ENCODE results near the gene MKS1. TPM values are rescaled to one million over a fixed set of nuclear protein-coding genes. Genes with fewer than 3 reads are reported as not detected.

MKS1 gene
- total RNA-seq, 4 donors from 2014 or later: 2.2 to 6.7 (median 2.8) TPM

GRCh38 chr17:58215685-58216084, 3.4 kb downstream of the MKS1 start:
- H3K4me1 ChIP-seq: peaks cover 7 to 9% of the 10 kb centered on the region in 2 donors
- intact Hi-C loops (cut with DNase I; ENCODE audit: low total_unique reads) (loop anchor here (5.0 kb wide), 1 partner anchor 137 kb away; the partner anchor contains the start of gene SUPT4H1), in situ Hi-C loops (cut with MboI; ENCODE audit: low sequenced_read_pairs in 4 of 4) (no loop called here)
- H3K27me3 ChIP-seq: no peaks in the 10 kb centered on the region
- DNase-seq (no peak), ATAC-seq (no peak)
- TF ChIP-seq POLR2A (IDR thresholded peaks at IDR 0.05) (no peak), CTCF (IDR thresholded peaks at IDR 0.05 in 4 of 5, conservative IDR thresholded peaks at IDR 0.05 in 1 of 5) (no peak)
- H3K27ac ChIP-seq: no peak overlapping the region
- no peak overlapping the region for H3K4me3 ChIP-seq
- no peaks in the 10 kb centered on the region for H3K9me3 ChIP-seq
- H3K36me3 ChIP-seq: peaks cover 0 to 54% of the 10 kb centered on the region in 2 donors

- DNase-seq: no peak
- TF ChIP-seq POLR2A (IDR thresholded peaks at IDR 0.05) (no peak), CTCF (IDR thresholded peaks at IDR 0.05 in 4 of 5, conservative IDR thresholded peaks at IDR 0.05 in 1 of 5) (no peak)
- H3K27ac ChIP-seq: no peak overlapping the region
- no peaks in the 10 kb centered on the region for H3K9me3 ChIP-seq
- in situ Hi-C loops (cut with MboI; ENCODE audit: low sequenced_read_pairs in 4 of 4) (no loop called here), intact Hi-C loops (cut with DNase I; ENCODE audit: low total_unique reads) (no loop called here)
- peaks cover 0 to 92% of the 10 kb centered on the region in 2 donors for H3K36me3 ChIP-seq
- H3K27me3 ChIP-seq: no peaks in the 10 kb centered on the region
- H3K4me3 ChIP-seq: no peak overlapping the region
- ATAC-seq: no peak
- H3K4me1 ChIP-seq: no peaks in the 10 kb centered on the region
Observed at GRCh38 chr17:58210922-58211321, 8.1 kb downstream of the MKS1 start.

- in situ Hi-C loops (cut with MboI; ENCODE audit: low sequenced_read_pairs in 4 of 4) (loop anchor here in 1 of 4 donors (10.0 kb wide), 1 partner anchor 56 kb away; no protein-coding TSS in a partner anchor), intact Hi-C loops (cut with DNase I; ENCODE audit: low total_unique reads) (no loop called here)
- DNase-seq: no peak
- no peak overlapping the region for H3K4me3 ChIP-seq
- no peaks in the 10 kb centered on the region for H3K9me3 ChIP-seq
- no peaks in the 10 kb centered on the region for H3K4me1 ChIP-seq
- H3K27ac ChIP-seq: no peak overlapping the region
- H3K27me3 ChIP-seq: no peaks in the 10 kb centered on the region
- no peak for ATAC-seq
- peaks cover 0 to 74% of the 10 kb centered on the region in 2 donors for H3K36me3 ChIP-seq
- TF ChIP-seq CTCF (IDR thresholded peaks at IDR 0.05 in 4 of 5, conservative IDR thresholded peaks at IDR 0.05 in 1 of 5): no peak
Observed at GRCh38 chr17:58208344-58208743, 10.7 kb downstream of the MKS1 start.

GRCh38 chr17:58207451-58207850, 11.6 kb downstream of the MKS1 start:
- Histone ChIP-seq H3K27ac (no peak overlapping the region), H3K4me3 (no peak overlapping the region), H3K36me3 (peaks cover 0 to 65% of the 10 kb centered on the region in 2 donors), H3K4me1 (no peaks in the 10 kb centered on the region), H3K27me3 (no peaks in the 10 kb centered on the region), H3K9me3 (no peaks in the 10 kb centered on the region)
- no peak for DNase-seq
- intact Hi-C loops (cut with DNase I; ENCODE audit: low total_unique reads) (no loop called here), in situ Hi-C loops (cut with MboI; ENCODE audit: low sequenced_read_pairs in 4 of 4) (loop anchor here in 1 of 4 donors (10.0 kb wide), 1 partner anchor 57 kb away; no protein-coding TSS in a partner anchor)
- ATAC-seq: no peak
- TF ChIP-seq POLR2A (IDR thresholded peaks at IDR 0.05): no peak
- TF ChIP-seq CTCF (IDR thresholded peaks at IDR 0.05 in 4 of 5, conservative IDR thresholded peaks at IDR 0.05 in 1 of 5): no peak

- in situ Hi-C loops (cut with MboI; ENCODE audit: low sequenced_read_pairs in 4 of 4) (loop anchor here in 1 of 4 donors (10.0 kb wide), 1 partner anchor 59 kb away; no protein-coding TSS in a partner anchor), intact Hi-C loops (cut with DNase I; ENCODE audit: low total_unique reads) (no loop called here)
- no peak overlapping the region for H3K4me3 ChIP-seq
- no peaks in the 10 kb centered on the region for H3K27me3 ChIP-seq
- H3K9me3 ChIP-seq: no peaks in the 10 kb centered on the region
- H3K27ac ChIP-seq: no peak overlapping the region
- no peak for TF ChIP-seq CTCF (IDR thresholded peaks at IDR 0.05 in 4 of 5, conservative IDR thresholded peaks at IDR 0.05 in 1 of 5)
- DNase-seq: no peak
- H3K4me1 ChIP-seq: no peaks in the 10 kb centered on the region
- no peak for ATAC-seq
- H3K36me3 ChIP-seq: peaks cover 0 to 50% of the 10 kb centered on the region in 2 donors
Observed at GRCh38 chr17:58205936-58206335, 13.1 kb downstream of the MKS1 start.

All from gastrocnemius medialis (tissue), 4 donors.